T1000 (cell line): ENCODE measurements around the gene PRPF38A.

Experiments
- DNase-seq: peaks from one replicate; lab custom pipeline; 2025; ENCODE audit warnings: mixed read lengths; lab: John Stamatoyannopoulos, UW

Gene PRPF38A

GRCh38 chr1:52460694-52461093 lies 56.3 kb downstream of the PRPF38A start:
- DNase-seq = no peak

DNA sequence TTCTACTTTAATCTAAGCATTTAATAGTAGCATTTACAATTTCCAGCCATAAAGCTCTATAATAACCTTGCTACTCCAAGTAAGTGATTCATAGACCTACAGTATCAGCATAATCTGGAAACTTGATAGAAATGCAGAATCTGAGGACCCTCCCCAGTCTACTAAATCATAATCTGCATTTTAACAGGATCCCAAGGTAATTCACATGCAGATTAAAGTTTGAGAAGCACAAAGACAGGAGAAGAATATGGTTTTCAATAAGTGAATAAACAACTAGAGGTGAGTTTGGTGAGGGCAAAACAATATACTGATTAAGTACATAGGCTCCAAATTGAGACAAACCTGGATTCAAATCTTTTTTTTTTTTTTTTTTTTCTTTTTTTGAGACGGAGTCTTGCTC lies 57.4 kb downstream of the PRPF38A start:
- no peak for DNase-seq

GRCh38 chr1:52463891-52464290 lies 59.5 kb downstream of the PRPF38A start:
- no peak for DNase-seq

GRCh38 chr1:52469108-52469507 lies 64.7 kb downstream of the PRPF38A start:
- no peak for DNase-seq
